ENCODE measurements around the gene RAB34. TPM values are rescaled to one million over a fixed set of nuclear protein-coding genes. Genes with fewer than 3 reads are reported as not detected.

Gene RAB34
- total RNA-seq (10 to 100 TPM; 79.4 to 79.5 TPM), polyA plus RNA-seq (ENCODE audit: insufficient read length in 6 of 6) (100 to 1,000 TPM; 184 to 213 (median 194) TPM)
- long read RNA-seq, donor 1, transcript RAB34-201 (11 exons, 1,592 nt): minor isoform, 5 of 233 reads
- long read RNA-seq, donor 1, transcript RAB34-204 (10 exons, 1,766 nt): major isoform, 23 of 233 reads
- long read RNA-seq, donor 1, transcript RAB34-203 (10 exons, 1,597 nt): minor isoform, 10 of 233 reads
- long read RNA-seq, donor 1, partial matches to known transcripts: 182 of 233 reads
- long read RNA-seq, donor 1, other reads (novel, unspliced or antisense): 5 of 233 reads
- long read RNA-seq, donor 2, transcript RAB34-203 (10 exons, 1,597 nt): minor isoform, 8 of 147 reads
- long read RNA-seq, donor 2, transcript RAB34-201 (11 exons, 1,592 nt): minor isoform, 10 of 147 reads
- long read RNA-seq, donor 2, transcript RAB34-204 (10 exons, 1,766 nt): major isoform, 32 of 147 reads
- long read RNA-seq, donor 2, partial matches to known transcripts: 92 of 147 reads
- long read RNA-seq, donor 2, other reads (novel, unspliced or antisense): 0 of 147 reads
- long read RNA-seq, donor 3, transcript RAB34-210 (11 exons, 863 nt): minor isoform, 6 of 118 reads
- long read RNA-seq, donor 3, transcript RAB34-204 (10 exons, 1,766 nt): major isoform, 17 of 118 reads
- long read RNA-seq, donor 3, partial matches to known transcripts: 86 of 118 reads
- long read RNA-seq, donor 3, other reads (novel, unspliced or antisense): 0 of 118 reads
- long read RNA-seq, donor 4, transcript RAB34-210 (11 exons, 863 nt): minor isoform, 7 of 148 reads
- long read RNA-seq, donor 4, transcript RAB34-201 (11 exons, 1,592 nt): minor isoform, 29 of 148 reads
- long read RNA-seq, donor 4, transcript RAB34-204 (10 exons, 1,766 nt): major isoform, 43 of 148 reads
- long read RNA-seq, donor 4, transcript RAB34-203 (10 exons, 1,597 nt): minor isoform, 11 of 148 reads
- long read RNA-seq, donor 4, partial matches to known transcripts: 22 of 148 reads
- long read RNA-seq, donor 4, other reads (novel, unspliced or antisense): 32 of 148 reads
- long read RNA-seq, donor 5, transcript RAB34-201 (11 exons, 1,592 nt): minor isoform, 7 of 120 reads
- long read RNA-seq, donor 5, transcript RAB34-204 (10 exons, 1,766 nt): major isoform, 17 of 120 reads
- long read RNA-seq, donor 5, transcript RAB34-203 (10 exons, 1,597 nt): minor isoform, 9 of 120 reads
- long read RNA-seq, donor 5, partial matches to known transcripts: 73 of 120 reads
- long read RNA-seq, donor 5, other reads (novel, unspliced or antisense): 5 of 120 reads
- long read RNA-seq, donor 6, transcript RAB34-204 (10 exons, 1,766 nt): major isoform, 13 of 81 reads
- long read RNA-seq, donor 6, transcript RAB34-201 (11 exons, 1,592 nt): minor isoform, 7 of 81 reads
- long read RNA-seq, donor 6, partial matches to known transcripts: 54 of 81 reads
- long read RNA-seq, donor 6, other reads (novel, unspliced or antisense): 0 of 81 reads
- long read RNA-seq, donor 7, transcript RAB34-204 (10 exons, 1,766 nt): major isoform, 12 of 2,990 reads
- long read RNA-seq, donor 7, partial matches to known transcripts: 999 of 2,990 reads
- long read RNA-seq, donor 7, other reads (novel, unspliced or antisense): 1,974 of 2,990 reads
- long read RNA-seq, donor 8, transcript RAB34-204 (10 exons, 1,766 nt): major isoform, 17 of 107 reads
- long read RNA-seq, donor 8, transcript RAB34-203 (10 exons, 1,597 nt): minor isoform, 6 of 107 reads
- long read RNA-seq, donor 8, transcript RAB34-201 (11 exons, 1,592 nt): minor isoform, 6 of 107 reads
- long read RNA-seq, donor 8, partial matches to known transcripts: 75 of 107 reads
- long read RNA-seq, donor 8, other reads (novel, unspliced or antisense): 0 of 107 reads
- long read RNA-seq, donor 9: 0 reads
- long read RNA-seq, donor 10, transcript RAB34-210 (11 exons, 863 nt): minor isoform, 20 of 163 reads
- long read RNA-seq, donor 10, transcript RAB34-203 (10 exons, 1,597 nt): minor isoform, 8 of 163 reads
- long read RNA-seq, donor 10, transcript RAB34-204 (10 exons, 1,766 nt): major isoform, 45 of 163 reads
- long read RNA-seq, donor 10, transcript RAB34-201 (11 exons, 1,592 nt): major isoform, 45 of 163 reads
- long read RNA-seq, donor 10, partial matches to known transcripts: 9 of 163 reads
- long read RNA-seq, donor 10, other reads (novel, unspliced or antisense): 30 of 163 reads
- long read RNA-seq, donor 11: 0 reads
- long read RNA-seq, donor 12, transcript RAB34-201 (11 exons, 1,592 nt): minor isoform, 6 of 99 reads
- long read RNA-seq, donor 12, transcript RAB34-216 (2 exons, 1,253 nt): minor isoform, 5 of 99 reads
- long read RNA-seq, donor 12, transcript RAB34-204 (10 exons, 1,766 nt): major isoform, 18 of 99 reads
- long read RNA-seq, donor 12, partial matches to known transcripts: 66 of 99 reads
- long read RNA-seq, donor 12, other reads (novel, unspliced or antisense): 0 of 99 reads

GRCh38 chr17:28717578-28718332 lies at the start of gene RAB34:
RAB34 (minus strand) TSS chr17:28717868; CDS start chr17:28717266, 602 bp downstream.
- peaks cover 36 to 67% of the 10 kb centered on the region in 2 donors for H3K4me1 ChIP-seq
- intact Hi-C loops (cut with DNase I): no loop called here

GRCh38 chr17:28765038-28765437 lies 47.4 kb upstream of the RAB34 start:
- peaks cover 0 to 27% of the 10 kb centered on the region in 2 donors for H3K36me3 ChIP-seq
- no peak for ATAC-seq
- H3K27me3 ChIP-seq: no peaks in the 10 kb centered on the region
- peaks cover 5 to 29% of the 10 kb centered on the region in 2 donors for H3K4me1 ChIP-seq
- H3K27ac ChIP-seq: no peak overlapping the region
- intact Hi-C loops (cut with DNase I): no loop called here
- H3K4me3 ChIP-seq: no peak overlapping the region
- no peak for TF ChIP-seq CTCF (IDR thresholded peaks at IDR 0.05)
- DNase-seq: no peak
- H3K9me3 ChIP-seq: no peaks in the 10 kb centered on the region

More at GRCh38 chr17:28717578-28718332, at the start of gene RAB34:
- peaks cover 0 to 19% of the 10 kb centered on the region in 2 donors for H3K27me3 ChIP-seq
- no peak for TF ChIP-seq CTCF (IDR thresholded peaks at IDR 0.05)
- ATAC-seq: peak; percentile 63
- peak; percentile 85 to 95 (median 90) for DNase-seq
- H3K4me3 ChIP-seq: peak within 1 kb of the TSS; percentile 65 to 96
- H3K9me3 ChIP-seq: no peaks in the 10 kb centered on the region
- H3K36me3 ChIP-seq: peaks cover 0 to 45% of the 10 kb centered on the region in 2 donors
- peak within 1 kb of the TSS; percentile 79 to 86 for H3K27ac ChIP-seq

- peak; percentile 79 for ATAC-seq
- peak in 2 of 4 donors; percentile 63 to 80 for DNase-seq
- intact Hi-C loops (cut with DNase I): loop anchor here in 1 of 2 donors (5.0 kb wide), 1 partner anchor 138 kb away; the partner anchor contains the start of gene DHRS13
Observed at GRCh38 chr17:28763804-28764266, 46.2 kb upstream of the RAB34 start.

More at GRCh38 chr17:28763804-28764266, 46.2 kb upstream of the RAB34 start:
- peaks cover 5 to 31% of the 10 kb centered on the region in 2 donors for H3K4me1 ChIP-seq
- no peaks in the 10 kb centered on the region for H3K27me3 ChIP-seq
- peaks cover 0 to 39% of the 10 kb centered on the region in 2 donors for H3K36me3 ChIP-seq
- TF ChIP-seq CTCF (IDR thresholded peaks at IDR 0.05): peak; percentile 91
- H3K4me3 ChIP-seq: no peak overlapping the region
- no peak overlapping the region for H3K27ac ChIP-seq
- no peaks in the 10 kb centered on the region for H3K9me3 ChIP-seq
